Vagina (tissue), 2 donors: ENCODE data around the gene SPAG16.

Experiments used
- CTCF ChIP-seq, 3 experiments: fragments of 450-650 bp in 2 of 3; fragments of 200-600 bp in 1 of 3; sonication (generic) in 1 of 3; IDR thresholded peaks; one replicate each; pipeline ENCODE4 v1.5.1; 2017 to 2019; ENCODE audit warnings: antibody characterized with exemption in 3 of 3, mild to moderate bottlenecking in 2 of 3, moderate library complexity in 2 of 3
- POLR2A ChIP-seq, 2 donors: fragments of 450-650 bp; IDR thresholded peaks; one replicate each; pipeline ENCODE4 v1.6.1; 2017; ENCODE audit warnings: antibody characterized with exemption in 2 of 2, mild to moderate bottlenecking in 2 of 2, moderate library complexity in 2 of 2

GRCh38 chr2:214232271-214232670 is 948.0 kb downstream of the SPAG16 start:
- TF ChIP-seq POLR2A (IDR thresholded peaks at IDR 0.05) (no peak), CTCF (IDR thresholded peaks at IDR 0.05) (no peak)
